Measurements from ENCODE around the gene JHY.
A peak's percentile ranks its signal among the peaks of the same experiment; 100 is the strongest.

Gene JHY

DNA sequence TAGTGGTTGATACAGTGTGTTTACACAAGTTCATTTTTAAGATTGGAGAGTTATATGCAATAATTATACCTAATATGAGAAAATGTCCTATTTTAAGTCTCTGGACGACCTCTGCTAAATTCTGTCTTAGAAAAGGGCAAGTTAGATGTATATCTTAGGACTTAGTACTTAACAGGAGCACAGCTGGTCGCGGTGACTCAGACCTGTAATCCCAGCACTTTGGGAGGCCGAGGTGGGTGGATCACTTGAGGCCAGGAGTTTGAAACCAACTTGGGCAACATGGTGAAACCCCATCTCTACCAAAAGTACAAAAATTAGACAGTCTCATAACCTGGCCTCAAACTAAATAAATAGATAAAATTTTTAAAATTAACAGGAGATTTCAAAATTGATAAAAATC lies 71.9 kb downstream of the JHY start:
- DNase-seq, result no peak

GRCh38 chr11:122963961-122964360 lies 81.4 kb downstream of the JHY start:
- DNase-seq, result no peak

DNA sequence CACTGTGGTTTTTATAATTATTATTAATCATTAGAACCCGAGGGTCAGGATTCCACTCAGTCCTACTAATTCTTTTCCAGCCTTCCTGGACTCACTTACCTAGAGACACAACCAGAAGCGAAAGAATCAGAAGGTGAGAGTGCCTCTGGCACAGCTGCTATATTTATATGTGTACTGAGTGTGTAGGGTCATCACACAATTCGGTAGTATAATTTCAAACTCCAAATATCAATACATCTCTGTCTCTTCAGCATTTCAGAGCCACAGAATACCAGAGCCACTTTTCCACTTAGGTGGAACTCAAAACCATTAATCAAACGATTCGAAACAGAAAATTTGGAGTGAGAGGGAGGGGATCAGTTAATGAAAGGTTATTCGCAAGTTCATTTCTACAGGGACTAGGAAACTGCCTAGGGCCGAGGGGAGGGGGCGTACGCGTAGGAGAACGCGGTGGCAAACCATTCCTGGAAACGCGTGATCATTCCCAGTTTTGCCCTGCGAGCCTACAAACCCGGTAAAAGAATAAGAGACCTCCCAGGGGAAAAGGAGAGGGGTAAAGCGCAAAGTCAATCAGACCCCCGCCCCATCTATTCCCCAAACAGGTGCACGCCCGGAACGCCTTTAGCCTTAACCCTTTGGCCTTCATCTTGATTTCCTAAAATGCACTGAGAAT lies 93.6 kb downstream of the JHY start:
- no peak for DNase-seq

DNA sequence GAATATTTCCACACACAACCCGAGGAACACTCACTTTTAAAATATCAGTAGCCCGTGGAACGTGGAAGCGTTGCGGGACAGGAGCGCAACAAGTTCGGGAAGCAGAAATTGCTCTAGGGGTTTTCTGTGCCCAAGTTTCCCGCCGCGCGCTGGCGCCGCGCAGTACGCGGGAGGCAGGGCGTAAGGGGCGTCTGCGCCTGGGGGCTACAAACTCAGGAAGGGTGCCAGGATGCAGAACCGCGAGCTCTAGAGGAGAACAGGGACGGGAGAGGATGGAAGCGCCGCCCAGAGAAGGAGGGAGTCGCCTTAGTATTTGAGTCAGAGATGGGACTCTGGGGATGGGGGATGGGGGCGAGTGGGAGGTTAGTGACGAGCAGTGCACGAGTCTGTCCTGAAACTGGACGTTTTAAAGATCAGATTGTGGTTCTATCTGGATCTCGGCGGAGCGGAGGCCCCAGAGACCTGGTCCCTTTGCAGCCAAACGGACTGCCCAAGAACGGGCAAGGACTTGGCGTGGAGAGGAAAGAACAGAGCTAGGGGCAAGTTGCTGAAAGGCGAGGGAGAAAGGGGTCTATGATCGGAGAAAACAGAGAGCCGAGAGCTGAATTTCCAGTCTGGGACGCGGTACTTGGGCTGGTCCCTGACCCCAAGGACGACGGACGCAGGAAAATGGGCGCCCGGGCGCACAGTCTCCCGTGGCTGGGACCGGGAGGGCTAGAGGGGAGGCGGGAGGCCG lies 94.3 kb downstream of the JHY start:
- DNase-seq, result no peak

- DNase-seq, result no peak
Measured at GRCh38 chr11:122977470-122978298, 95.1 kb downstream of the JHY start.

DNA sequence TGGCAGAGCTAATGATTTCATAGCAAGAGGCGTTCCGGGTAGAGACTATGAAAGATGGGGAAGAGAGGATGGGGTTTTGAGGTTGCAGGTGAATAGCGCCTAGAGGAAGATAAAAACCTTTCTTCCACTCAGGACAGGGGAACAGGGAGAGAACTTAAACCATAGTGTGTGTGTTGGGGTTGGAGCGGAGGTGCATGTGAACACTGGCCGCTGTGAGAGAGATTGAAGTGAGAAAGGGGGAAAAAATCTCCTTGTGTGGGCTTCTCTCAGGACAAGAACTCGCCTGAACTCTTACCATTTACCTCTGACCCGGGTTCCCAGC lies 95.7 kb downstream of the JHY start:
- DNase-seq, result no peak

GRCh38 chr11:122979103-122979814 lies 96.7 kb downstream of the JHY start:
- no peak for DNase-seq

DNA sequence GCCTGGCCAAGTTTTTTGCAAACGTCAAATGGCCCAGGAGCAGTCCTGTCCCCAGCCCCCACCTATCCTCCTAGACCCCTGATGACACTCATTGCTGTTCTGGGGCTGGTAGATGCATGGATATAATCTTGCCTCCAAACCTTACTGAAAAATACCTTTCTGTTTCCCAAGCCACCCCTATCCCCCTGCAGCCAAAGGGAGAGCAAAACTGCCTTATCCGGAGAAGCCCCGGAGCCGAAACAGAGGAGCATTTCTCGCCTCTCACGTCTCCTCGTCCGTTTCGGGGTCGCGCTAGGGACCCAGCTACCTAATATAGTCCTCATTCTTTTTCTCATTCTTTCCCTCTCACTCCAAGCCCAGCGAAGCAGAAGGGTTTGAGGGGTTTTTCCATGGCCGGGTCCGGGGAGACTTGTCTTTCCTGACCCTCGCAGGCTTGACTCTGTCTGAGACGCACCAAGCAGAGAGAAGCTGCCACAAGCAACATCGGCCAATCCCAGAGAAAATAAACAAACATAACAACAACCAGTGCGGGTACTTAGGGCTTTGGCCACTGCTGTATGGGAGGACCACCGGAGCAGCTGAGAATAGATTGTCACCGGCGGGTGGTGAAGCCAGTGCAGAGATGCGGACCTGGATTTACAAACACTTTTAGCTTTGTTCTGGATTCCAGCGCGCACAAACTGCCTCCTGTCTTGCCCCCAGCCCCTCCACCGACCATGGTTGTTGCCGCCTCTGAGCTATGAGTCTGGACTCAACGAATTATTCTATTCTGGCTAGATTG lies 97.4 kb downstream of the JHY start:
- no peak for DNase-seq

DNA sequence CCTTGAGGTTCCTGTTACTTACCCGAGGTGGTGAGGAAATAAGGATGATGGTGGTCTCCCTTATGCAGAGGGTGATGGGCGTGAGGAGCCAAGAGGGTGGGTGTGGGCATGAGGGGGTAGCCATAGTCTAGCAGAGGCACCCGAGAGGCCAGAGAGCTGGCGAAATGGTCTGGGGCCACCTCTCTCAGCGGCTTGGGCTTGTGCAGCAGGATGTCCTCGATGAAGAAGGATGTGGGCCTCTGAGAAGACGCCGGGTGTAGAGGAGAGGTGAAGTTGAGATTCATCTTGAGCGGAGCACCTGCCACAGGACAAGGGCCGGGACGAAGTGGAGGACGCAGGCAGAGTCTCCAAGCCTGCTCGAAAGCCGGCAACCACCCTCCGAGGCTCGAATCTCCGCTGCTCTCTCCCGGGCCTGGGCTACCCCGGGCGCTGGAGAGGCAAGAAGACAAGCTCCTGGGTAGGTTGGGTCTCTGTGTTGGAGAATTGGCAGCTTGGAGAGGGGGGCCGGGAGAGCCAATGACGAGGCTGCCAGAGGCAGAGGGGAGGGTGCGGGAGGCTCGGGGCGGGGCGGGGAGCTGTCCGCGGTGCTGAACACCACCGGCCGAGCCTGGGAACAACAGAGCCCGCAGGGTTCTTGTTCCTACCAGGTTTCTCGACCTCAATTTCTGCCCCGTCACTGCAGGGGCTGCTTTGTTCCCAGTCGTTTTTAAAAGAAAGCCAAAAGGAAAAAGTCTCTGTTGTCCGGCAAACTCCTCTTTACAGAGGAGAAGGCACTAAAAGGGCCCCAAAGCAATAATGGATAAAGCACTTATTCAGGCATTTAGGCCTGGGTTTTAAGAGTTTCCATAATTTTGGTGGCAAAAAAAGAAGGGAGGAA lies 99.1 kb downstream of the JHY start, which contains the start of gene BSX:
TSS of gene BSX (minus strand) at position 447 of the 877 bp plus-strand sequence. CDS start at position 284, 163 bp downstream.
- DNase-seq, result peak in 3 of 5 experiments; percentile 30 to 45 (median 34)

GRCh38 chr11:122983438-122984185 lies 101.1 kb downstream of the JHY start:
- no peak for DNase-seq

GRCh38 chr11:122984186-122985011 lies 101.8 kb downstream of the JHY start:
- DNase-seq, result no peak

DNA sequence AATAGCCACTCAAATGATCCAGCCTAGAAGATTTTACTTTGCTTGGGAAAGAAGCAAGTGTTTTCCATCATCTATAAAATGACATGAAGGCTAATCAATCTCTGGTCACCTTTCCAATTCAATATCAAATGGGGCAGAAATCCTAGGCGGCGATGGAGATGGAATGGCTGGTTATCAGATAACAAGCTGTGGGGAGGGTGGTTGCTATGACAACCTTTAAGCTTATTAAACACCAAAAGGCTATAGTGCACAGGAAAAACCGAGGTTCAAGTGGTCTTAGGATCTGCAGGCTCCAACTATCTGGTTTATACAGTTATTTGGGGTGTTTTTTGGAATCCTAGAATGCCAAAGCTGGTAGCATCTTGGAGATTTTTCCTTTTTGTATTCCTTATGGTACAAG lies 113.0 kb downstream of the JHY start:
- no peak for DNase-seq

DNA sequence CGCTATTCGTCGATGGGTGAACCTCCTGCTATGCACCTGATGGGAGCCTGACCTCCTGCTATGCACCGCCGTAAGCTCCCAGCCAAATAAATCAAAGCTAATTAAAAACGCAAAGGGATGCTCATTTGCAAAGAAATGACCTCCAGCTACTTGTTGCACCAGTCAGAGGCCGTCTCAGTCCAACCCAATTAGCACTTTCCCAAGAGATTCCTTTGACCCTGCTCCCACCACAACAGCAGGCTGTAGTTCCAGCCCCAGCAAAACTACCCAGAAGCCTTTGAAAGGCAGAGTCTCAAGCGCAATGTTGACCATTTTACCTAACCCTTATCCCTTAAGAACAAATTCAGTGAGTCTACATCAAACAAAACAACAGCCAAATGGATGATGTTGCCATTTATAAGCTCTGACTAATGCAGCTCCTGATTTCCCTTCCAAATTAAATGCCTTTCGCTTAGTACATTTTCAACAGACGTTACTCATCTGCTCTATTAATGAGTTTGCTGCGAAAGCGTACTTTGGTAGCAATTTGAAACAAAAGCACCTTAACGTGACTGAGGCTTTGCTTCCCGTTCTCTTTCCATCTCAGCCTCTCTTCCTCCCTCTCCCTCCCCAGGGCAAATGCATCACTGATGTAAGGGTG lies 116.3 kb downstream of the JHY start:
- no peak for DNase-seq

GRCh38 chr11:123000721-123001120 lies 118.2 kb downstream of the JHY start:
- DNase-seq, result no peak

DNA sequence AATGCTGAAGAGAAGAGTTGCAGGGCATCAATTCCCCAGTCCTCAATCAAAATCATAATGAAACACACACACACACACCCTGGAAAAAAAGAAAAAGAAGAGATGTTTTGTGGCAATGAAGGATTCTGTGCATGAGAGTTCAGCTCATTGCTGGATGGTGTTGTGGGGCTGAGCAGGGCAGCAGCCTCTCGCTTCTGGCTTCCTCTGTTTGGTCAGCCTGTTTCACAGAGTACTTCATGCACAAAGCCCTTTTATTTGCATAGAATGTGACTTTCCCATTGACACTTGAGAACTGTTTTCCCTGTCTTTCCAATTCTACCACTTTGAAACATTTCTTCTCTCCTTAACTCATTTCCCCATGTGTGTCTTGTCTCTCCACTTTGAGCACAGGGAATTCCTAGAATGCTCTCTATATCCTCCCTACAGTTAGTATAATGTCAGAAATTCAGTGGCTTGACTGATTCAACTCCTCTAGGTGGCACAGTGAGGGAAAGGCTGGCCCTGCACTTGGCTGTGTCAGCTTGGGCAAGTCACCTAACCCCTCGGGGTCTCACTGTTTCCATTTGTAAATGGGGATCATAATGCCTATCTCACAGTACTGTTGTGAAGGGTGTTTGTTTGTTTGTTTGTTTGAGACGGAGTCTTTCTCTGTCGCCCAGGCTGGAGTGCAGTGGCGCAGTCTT lies 124.4 kb downstream of the JHY start:
- DNase-seq, result no peak

Data from T-helper 2 cell (primary cell).